Breast epithelium (tissue), 4 donors: ENCODE measurements around the gene PGAM5. TPM values are rescaled to one million over a fixed set of nuclear protein-coding genes. Genes with fewer than 3 reads are reported as not detected.

Experiments
- DNase-seq, 2 donors: peaks; one replicate each; pipeline ENCODE4 v3.0.0-alpha.2; 2019; ENCODE audit warnings: low spot score in 2 of 2
- H3K27ac ChIP-seq, 2 donors: fragments of 200-600 bp; sonication (generic) in 1 of 2; one replicate each; pipeline ENCODE4 v1.5.1; 2016 to 2019; ENCODE audit warnings: mild to moderate bottlenecking in 1 of 2
- H3K27me3 ChIP-seq, 2 donors: fragments of 200-600 bp; sonication (generic) in 1 of 2; one replicate each; pipeline versions ENCODE4 v1.5.1 to v1.6.0; 2017 to 2019; ENCODE audit warnings: control low read depth in 1 of 2, mild to moderate bottlenecking in 1 of 2
- H3K36me3 ChIP-seq: fragments of 200-600 bp; one replicate; pipeline ENCODE4 v1.5.1; 2019
- H3K4me1 ChIP-seq, 2 donors: fragments of 200-600 bp; sonication (generic); one replicate each; pipeline ENCODE4 v1.5.1; 2016 to 2019; ENCODE audit warnings: control low read depth in 1 of 2
- H3K4me3 ChIP-seq, 3 donors: fragments of 200-600 bp; sonication (generic); 1 replicate in 2 of 3; 2 replicates in 1 of 3; pipeline ENCODE4 v1.5.1; 2016 to 2019; ENCODE audit warnings: mild to moderate bottlenecking in 3 of 3, moderate library complexity in 2 of 3
- H3K9me3 ChIP-seq, 2 donors: fragments of 200-600 bp; sonication (generic) in 1 of 2; one replicate each; pipeline ENCODE4 v1.5.1; 2016 to 2019; ENCODE audit warnings: control low read depth in 1 of 2
- CTCF ChIP-seq, 3 donors: fragments of 450-650 bp; IDR thresholded peaks; one replicate each; pipeline ENCODE4 v1.5.1; 2016 to 2017; ENCODE audit warnings: antibody characterized with exemption in 3 of 3, mild to moderate bottlenecking in 3 of 3, moderate library complexity in 3 of 3
- POLR2A ChIP-seq: fragments of 450-650 bp; IDR thresholded peaks from one replicate; pipeline ENCODE4 v1.6.1; 2016; ENCODE audit warnings: antibody characterized with exemption, mild to moderate bottlenecking, moderate library complexity
- POLR2AphosphoS5 ChIP-seq, 3 donors: sonication (generic); formaldehyde crosslinking; IDR thresholded peaks; one replicate each; pipeline ENCODE4 v1.6.1; 2017; ENCODE audit warnings: antibody characterized with exemption in 3 of 3
- intact Hi-C: fragments of 100-400 bp; cut with DNase I; formaldehyde crosslinking; loops from one replicate; pipeline ENCODE4 v1.15.1; 2023; ENCODE audit warnings: low total_unique reads
- total RNA-seq, 3 donors: library from RNA; depleted of rRNA; stranded (reverse); fragments of >200 nt; gene quantifications; one replicate each; pipeline ENCODE4 v1.1.0, GENCODE V29; 2016

Gene PGAM5
- total RNA-seq, 3 donors from 2014 or later: 20.2 to 38.0 (median 22.8) TPM

- Histone ChIP-seq H3K27me3 (no peaks in the 10 kb centered on the region), H3K4me3 (no peak overlapping the region), H3K27ac (no peak overlapping the region), H3K4me1 (no peaks in the 10 kb centered on the region), H3K9me3 (no peaks in the 10 kb centered on the region), H3K36me3 (peaks cover 4% of the 10 kb centered on the region)
- TF ChIP-seq CTCF (IDR thresholded peaks at IDR 0.05) (no peak), POLR2AphosphoS5 (IDR thresholded peaks at IDR 0.05) (no peak), POLR2A (no peak)
- intact Hi-C loops: no loop called here
- DNase-seq: no peak
Observed at GRCh38 chr12:132664206-132665148, 46.2 kb upstream of the PGAM5 start.

GRCh38 chr12:132665149-132665491 lies 45.5 kb upstream of the PGAM5 start:
- H3K9me3 ChIP-seq: no peaks in the 10 kb centered on the region

GRCh38 chr12:132665794-132666193 lies 44.8 kb upstream of the PGAM5 start:
- H3K27me3 ChIP-seq: no peaks in the 10 kb centered on the region
- intact Hi-C loops: no loop called here
- no peaks in the 10 kb centered on the region for H3K9me3 ChIP-seq
- TF ChIP-seq POLR2AphosphoS5 (IDR thresholded peaks at IDR 0.05) (no peak), CTCF (IDR thresholded peaks at IDR 0.05) (no peak), POLR2A (no peak)
- no peak overlapping the region for H3K4me3 ChIP-seq
- peaks cover 1% of the 10 kb centered on the region for H3K36me3 ChIP-seq
- DNase-seq: no peak
- H3K27ac ChIP-seq: no peak overlapping the region
- no peaks in the 10 kb centered on the region for H3K4me1 ChIP-seq

More at GRCh38 chr12:132665149-132665491, 45.5 kb upstream of the PGAM5 start:
- Histone ChIP-seq H3K36me3 (peaks cover 4% of the 10 kb centered on the region), H3K4me1 (no peaks in the 10 kb centered on the region), H3K4me3 (no peak overlapping the region), H3K27me3 (no peaks in the 10 kb centered on the region), H3K27ac (no peak overlapping the region)
- no peak for DNase-seq
- intact Hi-C loops: no loop called here
- TF ChIP-seq CTCF (IDR thresholded peaks at IDR 0.05): no peak
- no peak for TF ChIP-seq POLR2AphosphoS5 (IDR thresholded peaks at IDR 0.05)
- TF ChIP-seq POLR2A: no peak

- TF ChIP-seq CTCF (IDR thresholded peaks at IDR 0.05) (no peak), POLR2AphosphoS5 (IDR thresholded peaks at IDR 0.05) (no peak), POLR2A (no peak)
- Histone ChIP-seq H3K36me3 (peaks cover 8% of the 10 kb centered on the region), H3K27ac (no peak overlapping the region), H3K9me3 (no peaks in the 10 kb centered on the region), H3K27me3 (no peaks in the 10 kb centered on the region), H3K4me1 (no peaks in the 10 kb centered on the region), H3K4me3 (no peak overlapping the region)
- no peak for DNase-seq
- intact Hi-C loops: no loop called here
Observed at GRCh38 chr12:132668191-132669088, 42.2 kb upstream of the PGAM5 start.
